PC-9 (cell line): Measurements from ENCODE around the gene TMEM178A. TPM values are rescaled to one million over a fixed set of nuclear protein-coding genes. Genes with fewer than 3 reads are reported as not detected.
"Not testable (repeated sequence)": the region's sequence is repeated elsewhere in the genome, so short reads cannot be mapped to it uniquely, and the experiment has no call there.

Experiments used
- BruUV-seq: library from RNA; stranded (reverse); fragments of 400-500 nt; replicated peaks from 2 replicates; lab custom pipeline; 2021; lab: Mats Ljungman, UMichigan
- CTCF ChIA-PET: fragments of 300-600 bp; sonication (Branson Sonifier 250); formaldehyde crosslinking; loops from one replicate; lab custom pipeline; 2022; ENCODE audit warnings: antibody characterized with exemption; lab: Charles Lee
- POLR2A ChIA-PET: fragments of 300-600 bp; sonication (Branson Sonifier 250); formaldehyde crosslinking; loops from one replicate; lab custom pipeline; 2022; ENCODE audit warnings: antibody characterized with exemption; ENCODE audit not compliant: unreplicated experiment; lab: Charles Lee
- DNase-seq, 2 experiments: peaks; one replicate each; pipeline versions ENCODE4 v3.0.0 to v3.0.0-alpha.2; 2015 to 2022; ENCODE audit warnings: mixed read lengths in 1 of 2
- H2AFZ ChIP-seq: fragments of 200-600 bp; sonication (generic); 2 replicates; pipeline ENCODE4 v1.8.1; 2017; ENCODE audit warnings: antibody characterized with exemption
- H3F3A ChIP-seq: fragments of 200-600 bp; sonication (generic); 2 replicates; pipeline ENCODE4 v1.8.1; 2017; ENCODE audit warnings: antibody characterized with exemption, mild to moderate bottlenecking, low read depth; ENCODE audit not compliant: insufficient read depth
- H3K27ac ChIP-seq: fragments of 200-600 bp; sonication (generic); 2 replicates; pipeline ENCODE4 v1.6.1; 2016; ENCODE audit warnings: mixed run types
- H3K27me3 ChIP-seq: fragments of 200-600 bp; sonication (generic); 2 replicates; pipeline ENCODE4 v1.6.1; 2016; ENCODE audit warnings: low read depth, mixed run types; ENCODE audit not compliant: insufficient read depth
- H3K36me3 ChIP-seq: fragments of 200-600 bp; sonication (generic); 2 replicates; pipeline ENCODE4 v1.6.1; 2016; ENCODE audit warnings: low read depth, mixed run types
- H3K4me1 ChIP-seq: fragments of 200-600 bp; sonication (generic); replicated peaks from 2 replicates; pipeline ENCODE4 v1.6.1; 2016; ENCODE audit warnings: mixed run types; ENCODE audit not compliant: insufficient read depth
- H3K4me2 ChIP-seq: fragments of 200-600 bp; sonication (generic); 2 replicates; pipeline ENCODE4 v1.6.1; 2017; ENCODE audit warnings: mixed run types
- H3K4me3 ChIP-seq: fragments of 200-600 bp; sonication (generic); 2 replicates; pipeline ENCODE4 v1.6.1; 2016; ENCODE audit warnings: mixed run types
- H3K79me2 ChIP-seq: fragments of 200-600 bp; sonication (generic); 2 replicates; pipeline ENCODE4 v1.6.1; 2017; ENCODE audit warnings: low read depth, mixed run types
- H3K9me2 ChIP-seq: fragments of 200-600 bp; sonication (generic); 2 replicates; pipeline ENCODE4 v1.8.1; 2017; ENCODE audit warnings: mild to moderate bottlenecking; ENCODE audit not compliant: insufficient read depth
- H3K9me3 ChIP-seq: fragments of 200-600 bp; sonication (generic); 2 replicates; pipeline ENCODE4 v1.8.1; 2016; ENCODE audit warnings: low read depth; ENCODE audit not compliant: insufficient read depth
- H4K20me1 ChIP-seq: fragments of 200-600 bp; sonication (generic); 2 replicates; pipeline ENCODE4 v1.8.1; 2017; ENCODE audit not compliant: insufficient read depth
- EZH2 ChIP-seq: fragments of 200-600 bp; sonication (generic); IDR thresholded peaks from 2 replicates; pipeline ENCODE4 v1.8.0; 2017; ENCODE audit warnings: antibody characterized with exemption, low read depth
- intact Hi-C: fragments of 100-400 bp; cut with micrococcal nuclease; formaldehyde crosslinking; loops from one replicate; pipeline ENCODE4 v1.10.0; 2022; ENCODE audit not compliant: unreplicated experiment
- total RNA-seq: library from RNA; stranded (reverse); gene quantifications from 2 replicates; pipeline ENCODE4 v1.2.3, GENCODE V29; 2021
- TF ChIP-seq, protein P1 (sequence below): fragments of 200-600 bp; sonication (generic); conservative IDR thresholded peaks from 2 replicates; pipeline ENCODE4 v1.6.1; 2017; ENCODE audit warnings: mixed run types, antibody characterized with exemption, mild to moderate bottlenecking, moderate library complexity

Gene TMEM178A
- total RNA-seq, 1 experiment from 2014 or later = 2.8 TPM

DNA sequence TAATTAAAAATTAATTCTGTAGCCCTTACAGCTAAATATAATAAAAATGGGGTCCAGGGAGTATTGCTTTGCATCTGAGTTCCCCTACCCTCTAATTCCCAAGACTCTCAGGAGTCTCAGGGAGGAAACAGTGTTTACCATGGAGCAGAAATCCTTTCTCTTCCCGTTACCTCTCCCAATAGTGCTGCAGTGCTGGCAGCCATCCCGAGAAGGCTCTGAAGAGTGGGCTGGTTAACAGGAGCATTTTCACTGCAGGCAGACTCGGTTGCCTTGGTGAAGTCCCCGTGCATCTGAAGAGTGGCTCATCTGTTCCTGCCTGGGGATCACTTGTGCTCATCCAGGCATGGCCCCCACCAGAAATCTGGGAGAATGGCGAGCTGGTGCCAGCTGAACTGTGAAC lies 41.8 kb upstream of the TMEM178A start:
- no peak overlapping the region for H3K27ac ChIP-seq
- H3K9me3 ChIP-seq = 0 out of 2 replicates have a peak, but pooled peaks cover 3% of the 10 kb centered on the region
- TF ChIP-seq, protein P1, sequence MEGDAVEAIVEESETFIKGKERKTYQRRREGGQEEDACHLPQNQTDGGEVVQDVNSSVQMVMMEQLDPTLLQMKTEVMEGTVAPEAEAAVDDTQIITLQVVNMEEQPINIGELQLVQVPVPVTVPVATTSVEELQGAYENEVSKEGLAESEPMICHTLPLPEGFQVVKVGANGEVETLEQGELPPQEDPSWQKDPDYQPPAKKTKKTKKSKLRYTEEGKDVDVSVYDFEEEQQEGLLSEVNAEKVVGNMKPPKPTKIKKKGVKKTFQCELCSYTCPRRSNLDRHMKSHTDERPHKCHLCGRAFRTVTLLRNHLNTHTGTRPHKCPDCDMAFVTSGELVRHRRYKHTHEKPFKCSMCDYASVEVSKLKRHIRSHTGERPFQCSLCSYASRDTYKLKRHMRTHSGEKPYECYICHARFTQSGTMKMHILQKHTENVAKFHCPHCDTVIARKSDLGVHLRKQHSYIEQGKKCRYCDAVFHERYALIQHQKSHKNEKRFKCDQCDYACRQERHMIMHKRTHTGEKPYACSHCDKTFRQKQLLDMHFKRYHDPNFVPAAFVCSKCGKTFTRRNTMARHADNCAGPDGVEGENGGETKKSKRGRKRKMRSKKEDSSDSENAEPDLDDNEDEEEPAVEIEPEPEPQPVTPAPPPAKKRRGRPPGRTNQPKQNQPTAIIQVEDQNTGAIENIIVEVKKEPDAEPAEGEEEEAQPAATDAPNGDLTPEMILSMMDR = no peak
- TF ChIP-seq EZH2 = no peak
- intact Hi-C loops = no loop called here
- no peaks in the 10 kb centered on the region for H3K4me1 ChIP-seq
- no peaks in the 10 kb centered on the region for H3K79me2 ChIP-seq
- no peak for DNase-seq
- H3K9me2 ChIP-seq = no peaks in the 10 kb centered on the region
- H2AFZ ChIP-seq = no peak overlapping the region
- no peaks in the 10 kb centered on the region for H3K27me3 ChIP-seq
- no peaks in the 10 kb centered on the region for H4K20me1 ChIP-seq
- no peaks in the 10 kb centered on the region for H3F3A ChIP-seq
- H3K36me3 ChIP-seq = no peaks in the 10 kb centered on the region
- H3K4me3 ChIP-seq = no peak overlapping the region
- POLR2A ChIA-PET = no interaction called here
- CTCF ChIA-PET = no interaction called here
- no peak overlapping the region for H3K4me2 ChIP-seq
- no TSS peak for BruUV-seq

DNA sequence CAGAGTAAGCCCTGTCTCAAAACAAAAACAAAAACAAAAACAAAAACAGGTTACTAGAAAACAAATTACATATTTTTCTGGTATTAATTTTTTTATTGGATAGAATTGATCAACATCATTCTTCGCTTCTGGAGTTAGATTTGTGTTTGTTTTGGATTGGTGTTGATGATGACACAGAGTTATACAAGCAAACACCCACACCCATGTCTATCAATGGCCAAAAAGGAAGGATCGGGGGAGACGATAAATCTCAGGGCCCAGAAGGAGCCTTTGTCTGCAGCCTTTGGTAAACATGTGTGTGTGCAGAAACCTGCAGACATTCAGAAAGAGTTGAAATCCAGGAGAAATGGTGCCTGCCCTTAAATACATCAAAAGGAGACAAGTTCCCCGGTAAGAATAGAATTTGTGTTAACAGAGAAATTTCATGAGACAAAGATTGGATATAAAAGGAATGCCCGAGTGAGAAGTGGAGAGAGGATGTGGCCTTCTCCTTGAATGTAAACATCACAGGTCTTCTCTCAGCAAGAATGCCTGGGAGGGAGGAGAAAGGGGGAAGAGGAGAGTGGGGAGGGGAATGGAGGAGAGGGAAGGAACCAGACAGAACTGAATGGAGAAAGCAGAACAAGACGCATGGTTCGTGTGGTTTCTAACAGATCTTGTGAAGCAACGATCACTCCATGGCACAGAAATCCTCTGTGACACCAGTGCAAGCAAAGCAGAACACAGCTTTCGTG lies 40.4 kb upstream of the TMEM178A start:
- ChIA-PET POLR2A (no interaction called here), CTCF (no interaction called here)
- BruUV-seq = no TSS peak
- intact Hi-C loops = no loop called here
- Histone ChIP-seq H3K27me3 (no peaks in the 10 kb centered on the region), H3F3A (no peaks in the 10 kb centered on the region), H2AFZ (no peak overlapping the region), H3K27ac (no peak overlapping the region), H3K4me2 (no peak overlapping the region), H3K36me3 (no peaks in the 10 kb centered on the region), H3K4me1 (no peaks in the 10 kb centered on the region), H3K4me3 (no peak overlapping the region), H3K9me2 (no peaks in the 10 kb centered on the region), H3K79me2 (no peaks in the 10 kb centered on the region), H4K20me1 (no peaks in the 10 kb centered on the region), H3K9me3 (peaks cover 3% of the 10 kb centered on the region; the same call in 1 of the 2 replicates)
- DNase-seq = no peak
- TF ChIP-seq EZH2 = no peak
- TF ChIP-seq, protein P1 = no peak

DNA sequence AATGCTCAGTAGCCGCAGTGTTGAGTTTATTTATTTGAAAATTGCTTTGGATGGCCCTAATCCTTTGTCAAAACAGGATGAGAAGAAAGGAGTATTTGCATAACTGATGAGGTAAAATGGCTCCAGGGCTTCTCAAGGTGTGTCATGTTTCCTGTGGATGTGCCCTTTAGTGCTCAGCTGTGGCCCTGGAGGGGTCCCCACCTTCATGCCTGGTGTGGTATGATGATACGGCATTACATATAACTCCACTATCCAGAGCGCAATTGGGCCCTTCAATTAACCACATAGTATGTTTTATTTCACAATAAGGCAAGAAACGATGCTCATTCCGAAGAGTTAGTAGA lies 39.8 kb upstream of the TMEM178A start:
- no peaks in the 10 kb centered on the region for H3F3A ChIP-seq
- no peak for TF ChIP-seq EZH2
- TF ChIP-seq, protein P1 = no peak
- peaks cover 3% of the 10 kb centered on the region; the same call in 1 of the 2 replicates for H3K9me3 ChIP-seq
- H3K4me3 ChIP-seq = no peak overlapping the region
- no peaks in the 10 kb centered on the region for H3K9me2 ChIP-seq
- no peaks in the 10 kb centered on the region for H4K20me1 ChIP-seq
- no peak overlapping the region for H3K27ac ChIP-seq
- ChIA-PET POLR2A (no interaction called here), CTCF (no interaction called here)
- H3K36me3 ChIP-seq = no peaks in the 10 kb centered on the region
- intact Hi-C loops = no loop called here
- H2AFZ ChIP-seq = no peak overlapping the region
- no peaks in the 10 kb centered on the region for H3K79me2 ChIP-seq
- no peak for DNase-seq
- no peaks in the 10 kb centered on the region for H3K27me3 ChIP-seq
- H3K4me2 ChIP-seq = no peak overlapping the region
- no peaks in the 10 kb centered on the region for H3K4me1 ChIP-seq
- no TSS peak for BruUV-seq

DNA sequence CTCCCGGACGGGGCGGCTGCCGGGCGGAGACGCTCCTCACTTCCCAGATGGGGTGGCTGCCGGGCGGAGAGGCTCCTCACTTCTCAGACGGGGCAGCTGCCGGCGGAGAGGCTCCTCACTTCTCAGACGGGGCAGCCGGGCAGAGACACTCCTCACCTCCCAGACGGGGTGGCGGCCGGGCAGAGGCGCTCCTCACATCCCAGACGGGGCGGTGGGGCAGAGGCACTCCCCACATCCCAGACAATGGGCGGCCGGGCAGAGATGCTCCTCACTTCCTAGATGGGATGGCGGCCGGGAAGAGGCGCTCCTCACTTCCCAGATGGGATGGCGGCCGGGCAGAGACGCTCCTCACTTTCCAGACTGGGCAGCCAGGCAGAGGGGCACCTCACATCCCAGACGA lies 37.4 kb upstream of the TMEM178A start:
- H3K4me1 ChIP-seq, POLR2A ChIA-PET, H3K27me3 ChIP-seq, H3K79me2 ChIP-seq, CTCF ChIA-PET, H3F3A ChIP-seq, H4K20me1 ChIP-seq, H3K9me3 ChIP-seq, H3K36me3 ChIP-seq, H3K9me2 ChIP-seq, H3K27ac ChIP-seq, DNase-seq, H3K4me2 ChIP-seq, intact Hi-C loops, H3K4me3 ChIP-seq, H2AFZ ChIP-seq, BruUV-seq: not testable (repeated sequence)
